ENCODE results near the gene TMEM170B. TPM values are rescaled to one million over a fixed set of nuclear protein-coding genes. Genes with fewer than 3 reads are reported as not detected.

TMEM170B gene
- total and polyA plus RNA-seq, 2 experiments from 2014 or later: 2.1 to 2.6 TPM

GRCh38 chr6:11525468-11526155 is 11.9 kb upstream of the TMEM170B start:
- no peak overlapping the region for H3K27ac ChIP-seq
- no peak for TF ChIP-seq CTCF (IDR thresholded peaks at IDR 0.05; ENCODE audit: low read depth, low read length)
- H3K4me3 ChIP-seq: no peak overlapping the region
- H3K4me1 ChIP-seq (ENCODE audit: low read depth): no peaks in the 10 kb centered on the region
- H3K36me3 ChIP-seq: no peaks in the 10 kb centered on the region
- no peaks in the 10 kb centered on the region for H3K27me3 ChIP-seq
- no peaks in the 10 kb centered on the region for H3K9me3 ChIP-seq (ENCODE audit: low read depth)
- DNase-seq (ENCODE audit: low read depth in 1 of 2, low spot score in 1 of 2): peak in 1 of 2 donors; percentile 91

GRCh38 chr6:11526156-11526505 is 11.4 kb upstream of the TMEM170B start:
- DNase-seq (ENCODE audit: low read depth in 1 of 2, low spot score in 1 of 2): no peak
- H3K4me1 ChIP-seq (ENCODE audit: low read depth): no peaks in the 10 kb centered on the region
- no peak for TF ChIP-seq CTCF (IDR thresholded peaks at IDR 0.05; ENCODE audit: low read depth, low read length)
- no peaks in the 10 kb centered on the region for H3K27me3 ChIP-seq
- H3K9me3 ChIP-seq (ENCODE audit: low read depth): no peaks in the 10 kb centered on the region
- H3K27ac ChIP-seq: no peak overlapping the region
- H3K36me3 ChIP-seq: no peaks in the 10 kb centered on the region
- no peak overlapping the region for H3K4me3 ChIP-seq

- H3K9me3 ChIP-seq (ENCODE audit: low read depth): no peaks in the 10 kb centered on the region
- H3K27ac ChIP-seq: no peak overlapping the region
- no peak overlapping the region for H3K4me3 ChIP-seq
- no peak for TF ChIP-seq CTCF (IDR thresholded peaks at IDR 0.05; ENCODE audit: low read depth, low read length)
- no peak for DNase-seq (ENCODE audit: low read depth in 1 of 2, low spot score in 1 of 2)
- H3K4me1 ChIP-seq (ENCODE audit: low read depth): no peaks in the 10 kb centered on the region
- H3K36me3 ChIP-seq: no peaks in the 10 kb centered on the region
- no peaks in the 10 kb centered on the region for H3K27me3 ChIP-seq
Observed at GRCh38 chr6:11527274-11527870, 10.2 kb upstream of the TMEM170B start.

GRCh38 chr6:11528996-11529395 is 8.6 kb upstream of the TMEM170B start:
- Histone ChIP-seq H3K4me1 (ENCODE audit: low read depth) (no peaks in the 10 kb centered on the region), H3K9me3 (ENCODE audit: low read depth) (no peaks in the 10 kb centered on the region), H3K27me3 (no peaks in the 10 kb centered on the region), H3K4me3 (no peak overlapping the region), H3K36me3 (no peaks in the 10 kb centered on the region), H3K27ac (no peak overlapping the region)
- DNase-seq (ENCODE audit: low read depth in 1 of 2, low spot score in 1 of 2): no peak
- no peak for TF ChIP-seq CTCF (IDR thresholded peaks at IDR 0.05; ENCODE audit: low read depth, low read length)

GRCh38 chr6:11532097-11532496 is 5.5 kb upstream of the TMEM170B start:
- H3K4me3 ChIP-seq: no peak overlapping the region
- H3K9me3 ChIP-seq (ENCODE audit: low read depth): no peaks in the 10 kb centered on the region
- no peaks in the 10 kb centered on the region for H3K36me3 ChIP-seq
- H3K4me1 ChIP-seq (ENCODE audit: low read depth): no peaks in the 10 kb centered on the region
- peaks cover 20% of the 10 kb centered on the region for H3K27me3 ChIP-seq
- TF ChIP-seq CTCF (IDR thresholded peaks at IDR 0.05; ENCODE audit: low read depth, low read length): no peak
- peak; percentile 12 to 26 for DNase-seq (ENCODE audit: low read depth in 1 of 2, low spot score in 1 of 2)
- H3K27ac ChIP-seq: no peak overlapping the region

Measured in cardiac muscle cell (in vitro differentiated cells and primary cell).